MCF 10A (cell line): ENCODE results near the gene PPM1E. TPM values are rescaled to one million over a fixed set of nuclear protein-coding genes. Genes with fewer than 3 reads are reported as not detected.

ENCODE experiments used
- BruUV-seq: library from RNA; stranded (reverse); fragments of 400-500 nt; replicated peaks from 2 replicates; lab custom pipeline; 2021; lab: Mats Ljungman, UMichigan
- CTCF ChIA-PET: fragments of 300-600 bp; sonication (Branson Sonifier 250); formaldehyde crosslinking; extraction: SDS; loops from one replicate; lab custom pipeline; 2021; ENCODE audit warnings: antibody characterized with exemption, inconsistent platforms; lab: Yijun Ruan, JAX
- POLR2A ChIA-PET: fragments of 300-600, 350-650 bp; sonication (Branson Sonifier 250); formaldehyde crosslinking; extraction: SDS; loops from one replicate; lab custom pipeline; 2020; ENCODE audit warnings: antibody characterized with exemption, inconsistent platforms; lab: Yijun Ruan, JAX
- DNase-seq: peaks from one replicate; pipeline ENCODE4 v3.0.0-alpha.2; 2018; ENCODE audit not compliant: unreplicated experiment
- H3K27ac Mint-ChIP-seq: one replicate; pipeline ENCODE4 v1.8.0; 2022; ENCODE audit warnings: mild to moderate bottlenecking, low read depth, mixed read lengths; ENCODE audit not compliant: unreplicated experiment
- H3K27me3 Mint-ChIP-seq: one replicate; pipeline ENCODE4 v1.8.0; 2022; ENCODE audit warnings: mixed read lengths; ENCODE audit not compliant: insufficient read depth, unreplicated experiment
- H3K36me3 Mint-ChIP-seq: one replicate; pipeline ENCODE4 v1.8.0; 2022; ENCODE audit warnings: mild to moderate bottlenecking, moderate library complexity, mixed read lengths; ENCODE audit not compliant: insufficient read depth, unreplicated experiment
- H3K4me1 Mint-ChIP-seq: one replicate; pipeline ENCODE4 v1.8.0; 2022; ENCODE audit warnings: mixed read lengths; ENCODE audit not compliant: insufficient read depth, unreplicated experiment
- H3K4me3 Mint-ChIP-seq: one replicate; pipeline ENCODE4 v1.8.0; 2022; ENCODE audit warnings: mild to moderate bottlenecking, moderate library complexity, mixed read lengths; ENCODE audit not compliant: unreplicated experiment
- H3K9me3 Mint-ChIP-seq: one replicate; pipeline ENCODE4 v1.8.0; 2022; ENCODE audit warnings: mixed read lengths; ENCODE audit not compliant: unreplicated experiment
- intact Hi-C: fragments of 100-400 bp; cut with micrococcal nuclease; formaldehyde crosslinking; loops from 2 replicates; pipeline ENCODE4 v1.14.1; 2022
- total RNA-seq: library from RNA; stranded (reverse); gene quantifications from 2 replicates; pipeline ENCODE4 v1.2.3, GENCODE V29; 2022
- TF ChIP-seq, protein P1 (sequence below): fragments of 200-600 bp; IDR thresholded peaks from one replicate; pipeline ENCODE4 v1.8.0; 2022; ENCODE audit warnings: antibody characterized with exemption, mild to moderate bottlenecking; ENCODE audit not compliant: unreplicated experiment

Gene PPM1E
- total RNA-seq, 1 experiment from 2014 or later: 0.65 TPM

DNA sequence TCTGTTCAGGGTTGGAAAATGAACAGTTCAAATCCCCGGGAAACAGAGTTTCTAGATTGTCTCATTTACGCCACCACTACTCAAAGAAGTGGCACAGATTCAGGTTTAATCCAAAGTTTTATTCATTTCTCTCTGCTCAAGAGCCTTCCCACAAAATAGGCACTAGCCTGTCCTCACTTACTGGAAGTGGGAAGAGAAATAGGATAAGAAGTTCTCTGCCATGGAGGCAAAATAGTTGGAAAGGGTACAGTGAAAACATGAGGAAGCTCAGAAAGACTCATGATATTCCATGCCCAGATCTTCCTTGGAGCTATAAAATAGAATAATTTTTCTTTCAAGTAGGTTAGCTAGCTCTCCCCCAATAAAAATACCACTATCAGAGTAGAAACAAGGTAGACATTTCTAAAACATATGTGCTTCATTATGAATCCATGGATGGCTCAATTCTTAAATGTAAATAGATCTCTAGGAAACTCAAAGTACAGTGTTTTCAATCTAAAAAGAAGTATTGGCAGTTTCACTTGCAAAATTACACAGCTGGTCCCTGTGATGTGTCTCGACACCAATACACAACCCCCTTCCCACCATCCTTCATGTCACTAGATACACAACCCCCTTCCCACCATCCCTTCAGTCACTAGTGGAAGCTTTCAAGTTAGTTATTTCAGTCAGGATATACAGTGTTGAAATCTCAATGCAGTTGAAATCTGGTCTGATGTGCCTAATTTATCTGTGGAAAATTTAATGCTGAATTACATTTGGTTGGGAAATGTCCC is 225.2 kb downstream of the PPM1E start:
- ChIA-PET CTCF (no interaction called here), POLR2A (interaction anchor here (0.7 to 1.7 kb wide), 2 partner anchors 9 to 224 kb away, joined by 3 read pairs; no protein-coding TSS in a partner anchor)
- Mint-ChIP-seq H3K4me3 (no peak overlapping the region), H3K27me3 (no peaks in the 10 kb centered on the region), H3K9me3 (no peaks in the 10 kb centered on the region), H3K27ac (no peak overlapping the region), H3K36me3 (no peaks in the 10 kb centered on the region), H3K4me1 (peaks cover 1% of the 10 kb centered on the region)
- BruUV-seq: no TSS peak
- intact Hi-C loops: no loop called here
- DNase-seq: no peak
- TF ChIP-seq, protein P1, sequence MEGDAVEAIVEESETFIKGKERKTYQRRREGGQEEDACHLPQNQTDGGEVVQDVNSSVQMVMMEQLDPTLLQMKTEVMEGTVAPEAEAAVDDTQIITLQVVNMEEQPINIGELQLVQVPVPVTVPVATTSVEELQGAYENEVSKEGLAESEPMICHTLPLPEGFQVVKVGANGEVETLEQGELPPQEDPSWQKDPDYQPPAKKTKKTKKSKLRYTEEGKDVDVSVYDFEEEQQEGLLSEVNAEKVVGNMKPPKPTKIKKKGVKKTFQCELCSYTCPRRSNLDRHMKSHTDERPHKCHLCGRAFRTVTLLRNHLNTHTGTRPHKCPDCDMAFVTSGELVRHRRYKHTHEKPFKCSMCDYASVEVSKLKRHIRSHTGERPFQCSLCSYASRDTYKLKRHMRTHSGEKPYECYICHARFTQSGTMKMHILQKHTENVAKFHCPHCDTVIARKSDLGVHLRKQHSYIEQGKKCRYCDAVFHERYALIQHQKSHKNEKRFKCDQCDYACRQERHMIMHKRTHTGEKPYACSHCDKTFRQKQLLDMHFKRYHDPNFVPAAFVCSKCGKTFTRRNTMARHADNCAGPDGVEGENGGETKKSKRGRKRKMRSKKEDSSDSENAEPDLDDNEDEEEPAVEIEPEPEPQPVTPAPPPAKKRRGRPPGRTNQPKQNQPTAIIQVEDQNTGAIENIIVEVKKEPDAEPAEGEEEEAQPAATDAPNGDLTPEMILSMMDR: no peak

DNA sequence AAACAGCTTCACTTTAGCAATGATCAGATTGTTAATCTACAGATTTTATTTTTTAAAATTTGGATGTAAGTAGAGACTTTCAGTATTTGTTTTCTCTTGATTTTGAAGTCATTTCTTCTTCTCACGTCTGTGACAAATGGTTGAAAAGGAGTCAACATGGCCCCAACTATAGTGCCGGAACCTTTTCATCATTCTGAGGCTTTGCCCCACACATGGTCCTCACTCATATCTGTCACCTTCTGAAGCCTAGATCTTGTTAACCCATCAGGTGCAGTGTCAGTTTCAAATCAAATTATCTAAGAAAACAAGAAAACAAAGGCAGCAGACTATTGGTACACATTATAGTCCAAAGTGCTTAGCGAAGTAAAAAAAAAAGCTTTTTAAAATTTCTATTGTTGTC is 227.0 kb downstream of the PPM1E start:
- H3K4me3 Mint-ChIP-seq: no peak overlapping the region
- no peaks in the 10 kb centered on the region for H3K4me1 Mint-ChIP-seq
- CTCF ChIA-PET: interaction anchor here (0.7 kb wide), 1 partner anchor 37 kb away, joined by 5 read pairs; no protein-coding TSS in a partner anchor
- BruUV-seq: no TSS peak
- TF ChIP-seq, protein P1: no peak
- no peak for DNase-seq
- POLR2A ChIA-PET: interaction anchor here (1.1 kb wide), 1 partner anchor 290 kb away, joined by 3 read pairs; the partner anchor contains the start of gene RAD51C
- no peaks in the 10 kb centered on the region for H3K27me3 Mint-ChIP-seq
- H3K9me3 Mint-ChIP-seq: no peaks in the 10 kb centered on the region
- no peaks in the 10 kb centered on the region for H3K36me3 Mint-ChIP-seq
- intact Hi-C loops: no loop called here
- no peak overlapping the region for H3K27ac Mint-ChIP-seq

DNA sequence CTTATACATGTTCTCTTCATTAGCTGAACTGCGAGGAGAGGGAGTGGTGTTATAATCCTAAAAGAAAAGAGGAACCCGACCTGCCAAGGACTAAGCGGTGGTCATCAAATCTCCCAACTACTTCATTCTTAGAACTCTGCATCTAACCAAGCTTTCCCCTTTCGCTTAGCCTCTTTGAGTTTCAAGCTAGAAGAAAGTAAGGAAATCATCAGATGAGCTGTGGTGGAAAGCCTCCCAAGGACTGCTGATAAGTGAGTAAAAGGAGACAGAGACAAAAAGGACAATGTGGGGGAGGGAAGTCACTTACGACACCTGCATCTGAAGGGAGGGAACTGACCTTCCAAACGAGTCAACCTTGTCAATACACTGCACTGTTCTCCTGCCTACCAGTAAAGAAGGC is 229.7 kb downstream of the PPM1E start:
- Mint-ChIP-seq H3K9me3 (no peaks in the 10 kb centered on the region), H3K4me3 (no peak overlapping the region), H3K4me1 (no peaks in the 10 kb centered on the region), H3K27ac (no peak overlapping the region), H3K27me3 (no peaks in the 10 kb centered on the region), H3K36me3 (peaks cover 6% of the 10 kb centered on the region)
- no peak for DNase-seq
- POLR2A ChIA-PET: interaction anchor here (0.9 kb wide), 1 partner anchor 9 kb away, joined by 3 read pairs; no protein-coding TSS in a partner anchor
- TF ChIP-seq, protein P1: no peak
- intact Hi-C loops: no loop called here
- CTCF ChIA-PET: no interaction called here
- BruUV-seq: no TSS peak

DNA sequence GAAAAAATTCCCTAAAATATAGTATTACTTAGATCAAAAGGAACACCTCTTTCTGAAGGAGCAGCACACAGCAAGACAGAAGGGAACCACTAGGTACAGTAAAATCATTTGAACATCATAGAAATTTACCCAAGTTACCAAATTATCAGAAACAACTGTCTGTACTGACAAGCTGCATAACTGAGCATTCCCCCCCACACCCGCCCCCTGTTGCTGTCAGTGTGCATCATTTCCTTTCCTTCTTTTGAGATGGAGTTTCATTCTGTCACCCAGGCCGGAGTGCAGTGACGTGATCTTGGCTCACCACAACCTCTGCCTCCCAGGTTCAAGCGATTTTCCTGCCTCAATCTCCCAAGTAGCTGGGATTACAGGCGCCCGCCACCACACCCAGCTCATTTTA is 230.3 kb downstream of the PPM1E start:
- intact Hi-C loops: no loop called here
- H3K27ac Mint-ChIP-seq: no peak overlapping the region
- no peak overlapping the region for H3K4me3 Mint-ChIP-seq
- H3K4me1 Mint-ChIP-seq: no peaks in the 10 kb centered on the region
- H3K27me3 Mint-ChIP-seq: no peaks in the 10 kb centered on the region
- BruUV-seq: no TSS peak
- CTCF ChIA-PET: no interaction called here
- peaks cover 6% of the 10 kb centered on the region for H3K36me3 Mint-ChIP-seq
- POLR2A ChIA-PET: no interaction called here
- TF ChIP-seq, protein P1: no peak
- no peaks in the 10 kb centered on the region for H3K9me3 Mint-ChIP-seq
- no peak for DNase-seq
